RKO (cell line): ENCODE results near the gene ANKRD53.

Source experiments
- DNase-seq: peaks from one replicate; pipeline ENCODE4 v3.0.0-alpha.2; 2016; ENCODE audit warnings: low spot score

Gene ANKRD53

GRCh38 chr2:70965506-70965905 is 12.9 kb upstream of the ANKRD53 start:
- DNase-seq = no peak

GRCh38 chr2:70966681-70967080 is 11.7 kb upstream of the ANKRD53 start:
- no peak for DNase-seq

DNA sequence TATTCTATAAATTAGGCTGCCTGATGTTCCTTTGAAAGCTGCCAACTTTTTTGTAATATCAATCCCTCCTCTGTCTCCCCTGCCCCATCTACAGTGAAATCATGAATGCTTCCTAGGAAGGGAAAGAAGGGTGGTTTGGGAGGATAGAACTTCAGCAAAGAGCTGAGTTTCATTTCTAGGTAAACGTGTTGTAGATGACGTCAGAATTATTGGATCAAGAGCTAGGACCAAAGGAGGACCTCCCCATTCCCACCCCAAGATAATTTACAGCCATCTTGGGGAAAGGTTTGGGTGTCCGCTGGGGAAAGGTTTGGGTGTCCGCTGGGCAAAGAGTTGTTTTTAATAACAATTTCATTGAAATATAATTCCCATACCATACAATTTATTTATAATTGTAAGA is 11.2 kb upstream of the ANKRD53 start:
- no peak for DNase-seq

GRCh38 chr2:70974592-70974991 is 3.8 kb upstream of the ANKRD53 start:
- no peak for DNase-seq

- no peak for DNase-seq
Observed at GRCh38 chr2:70975237-70975636, 3.2 kb upstream of the ANKRD53 start.

- DNase-seq = peak; percentile 20
Observed at GRCh38 chr2:70977605-70978205, 725 bp upstream of the ANKRD53 start.

- no peak for DNase-seq
Observed at GRCh38 chr2:70979180-70979488, 704 bp downstream of the ANKRD53 start.

DNA sequence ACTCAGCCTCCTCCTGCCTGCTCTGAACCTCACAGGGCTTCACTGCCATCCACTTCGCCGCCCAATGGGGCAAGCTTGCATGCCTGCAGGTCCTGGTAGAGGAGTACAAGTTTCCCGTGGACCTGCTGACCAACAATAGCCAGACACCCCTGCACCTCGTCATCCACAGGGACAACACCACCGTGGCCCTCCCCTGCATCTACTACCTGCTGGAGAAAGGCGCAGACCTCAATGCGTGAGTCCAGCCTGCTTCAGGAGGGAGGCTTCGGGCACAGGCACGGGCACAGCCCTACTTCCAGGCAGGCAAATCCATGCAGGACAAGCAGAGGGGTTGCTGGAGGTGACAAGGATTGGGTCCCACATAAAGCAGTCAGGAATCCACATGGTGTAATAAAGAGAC is 1.2 kb downstream of the ANKRD53 start:
- no peak for DNase-seq

DNA sequence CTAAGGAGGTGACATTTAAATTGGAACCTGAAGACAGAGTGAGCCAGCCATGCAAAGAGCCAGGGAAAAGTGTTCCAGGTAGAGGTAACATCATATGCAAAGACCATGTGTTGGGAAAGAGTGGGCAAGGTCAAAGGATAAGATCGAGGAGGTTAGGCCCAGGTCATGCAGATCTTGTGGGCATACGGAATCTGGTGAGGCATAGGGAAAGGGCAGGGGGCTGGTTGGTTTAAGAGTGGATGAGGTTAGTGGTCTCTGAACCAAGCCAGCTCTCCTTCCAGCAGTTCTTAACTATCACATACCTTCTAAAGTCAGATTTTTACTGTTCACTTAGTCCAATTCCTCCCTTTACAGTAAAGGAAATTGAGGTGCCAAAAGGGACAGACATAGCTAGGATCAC is 3.0 kb downstream of the ANKRD53 start:
- DNase-seq = no peak

DNA sequence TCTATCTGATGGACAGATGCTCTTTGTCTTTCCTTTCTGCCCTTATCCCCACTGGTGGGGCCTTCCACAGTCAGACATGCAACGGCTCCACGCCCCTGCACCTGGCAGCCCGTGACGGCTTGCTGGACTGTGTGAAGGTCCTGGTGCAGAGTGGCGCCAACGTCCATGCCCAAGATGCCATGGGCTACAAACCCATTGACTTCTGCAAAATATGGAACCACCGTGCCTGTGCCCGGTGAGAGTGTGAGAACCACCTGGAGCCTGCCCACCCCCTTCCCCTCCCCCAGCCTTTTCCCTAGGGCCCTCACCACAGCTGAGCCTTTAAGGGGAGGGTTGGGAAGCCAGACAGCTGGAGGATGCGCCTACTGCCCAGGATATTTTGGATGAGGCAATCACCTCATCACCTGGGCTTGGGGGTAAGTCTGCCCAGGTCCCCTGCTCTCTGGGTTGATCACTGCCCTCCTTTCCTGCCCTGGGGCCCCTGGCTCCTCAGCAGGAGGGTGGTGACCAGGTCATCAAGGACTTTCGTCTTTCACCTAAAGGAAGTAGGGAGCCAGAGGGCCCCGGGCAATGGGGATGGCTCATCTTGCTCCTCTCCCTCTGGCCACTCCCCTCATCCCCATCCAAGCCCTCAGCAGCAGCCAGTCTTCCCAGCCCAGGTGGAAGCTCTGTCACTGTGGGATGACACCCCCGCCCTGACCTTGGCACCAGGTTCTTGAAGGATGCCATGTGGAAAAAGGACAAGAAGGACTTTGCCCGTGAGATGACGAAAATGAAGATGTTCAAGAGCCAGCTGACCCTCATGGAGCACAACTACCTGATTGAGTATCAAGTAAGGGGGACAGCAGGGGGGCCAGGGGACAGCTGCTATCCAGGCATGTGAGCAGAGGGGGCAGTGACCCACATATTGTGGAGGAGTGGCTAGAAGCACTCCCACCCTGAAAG is 3.7 kb downstream of the ANKRD53 start:
- no peak for DNase-seq

GRCh38 chr2:70982971-70983370 is 4.5 kb downstream of the ANKRD53 start:
- DNase-seq = no peak

- DNase-seq = no peak
Observed at GRCh38 chr2:70983506-70984227, 5.2 kb downstream of the ANKRD53 start.

- DNase-seq = no peak
Observed at GRCh38 chr2:70984228-70984575, 5.8 kb downstream of the ANKRD53 start.

- DNase-seq = no peak
Observed at GRCh38 chr2:70984576-70985282, 6.3 kb downstream of the ANKRD53 start.

GRCh38 chr2:70985283-70985688 is 6.9 kb downstream of the ANKRD53 start:
- no peak for DNase-seq

GRCh38 chr2:70985956-70986355 is 7.5 kb downstream of the ANKRD53 start:
- no peak for DNase-seq

- DNase-seq = no peak
Observed at GRCh38 chr2:70986499-70987189, 8.2 kb downstream of the ANKRD53 start.

GRCh38 chr2:70987386-70987785 is 9.0 kb downstream of the ANKRD53 start:
- DNase-seq = no peak

DNA sequence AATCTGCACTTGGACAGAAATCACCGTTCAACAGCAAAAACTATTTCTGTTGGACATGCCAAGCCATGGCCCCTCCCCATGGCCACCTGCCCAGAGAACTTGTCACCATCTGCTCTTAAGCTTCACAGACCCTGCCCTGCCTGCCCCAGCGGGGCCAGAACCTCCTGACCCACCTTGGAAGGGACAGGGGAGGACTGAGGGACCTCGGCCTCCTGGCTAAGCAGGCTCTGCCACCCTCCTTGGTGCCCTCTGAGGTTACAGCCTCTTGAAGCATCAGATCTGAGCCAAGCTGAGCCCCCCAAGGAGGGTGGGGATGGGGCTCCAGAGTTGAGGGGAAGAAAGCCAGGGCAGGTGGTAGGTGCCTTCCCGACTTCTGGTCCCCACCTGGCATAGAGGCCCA is 9.7 kb downstream of the ANKRD53 start:
- no peak for DNase-seq

GRCh38 chr2:70988726-70989648 is 10.6 kb downstream of the ANKRD53 start:
- no peak for DNase-seq

DNA sequence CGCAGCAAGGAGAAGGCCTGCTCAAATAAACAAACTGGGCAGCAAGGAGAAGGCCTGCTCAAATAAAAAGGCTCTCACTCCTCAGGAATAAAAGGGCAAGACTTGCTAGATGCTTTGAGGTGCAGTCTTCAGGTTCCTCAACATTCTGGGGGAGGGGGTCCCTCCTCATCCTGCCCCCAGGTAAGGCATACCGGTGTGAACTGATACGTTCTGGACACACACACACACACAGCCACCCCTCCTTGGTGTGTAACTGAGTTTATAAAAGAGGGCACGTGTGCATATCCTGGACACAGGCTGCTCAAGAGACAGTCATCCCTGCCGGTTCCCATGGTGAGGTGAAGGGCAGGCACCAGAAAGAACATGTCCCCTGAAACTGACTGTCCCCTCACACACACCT is 11.8 kb downstream of the ANKRD53 start:
- DNase-seq = no peak
